Nephron (organoid): ENCODE results near the gene SDHA.
A peak's percentile ranks its signal among the peaks of the same experiment; 100 is the strongest.
"Not testable (repeated sequence)": the region's sequence is repeated elsewhere in the genome, so short reads cannot be mapped to it uniquely, and the experiment has no call there.

Source experiments
- H3K27ac Mint-ChIP-seq, 3 experiments: 2 replicates each; pipeline ENCODE4 v1.8.0; 2020; ENCODE audit warnings: mixed read lengths in 3 of 3, mild to moderate bottlenecking in 2 of 3, moderate library complexity in 1 of 3
- H3K27me3 Mint-ChIP-seq: 2 replicates; pipeline ENCODE4 v1.8.0; 2021; ENCODE audit warnings: low read depth, mild to moderate bottlenecking, moderate library complexity, mixed read lengths
- H3K36me3 Mint-ChIP-seq: 2 replicates; pipeline ENCODE4 v1.8.0; 2020; ENCODE audit warnings: low read depth, mixed read lengths
- H3K4me1 Mint-ChIP-seq: 2 replicates; pipeline ENCODE4 v1.8.0; 2020; ENCODE audit warnings: mixed read lengths
- H3K4me3 Mint-ChIP-seq, 3 experiments: 2 replicates each; pipeline ENCODE4 v1.8.0; 2020; ENCODE audit warnings: mild to moderate bottlenecking in 3 of 3, mixed read lengths in 3 of 3, moderate library complexity in 2 of 3
- H3K9me3 Mint-ChIP-seq: 2 replicates; pipeline ENCODE4 v1.8.0; 2020; ENCODE audit warnings: mixed read lengths
- TF ChIP-seq, protein P1 (sequence below), 3 experiments: fragments of 200-600 bp; sonication (generic); IDR thresholded peaks; one replicate each; pipeline ENCODE4 v1.5.0; 2021; ENCODE audit warnings: antibody characterized with exemption in 3 of 3; ENCODE audit not compliant: unreplicated experiment in 3 of 3

Gene SDHA

DNA sequence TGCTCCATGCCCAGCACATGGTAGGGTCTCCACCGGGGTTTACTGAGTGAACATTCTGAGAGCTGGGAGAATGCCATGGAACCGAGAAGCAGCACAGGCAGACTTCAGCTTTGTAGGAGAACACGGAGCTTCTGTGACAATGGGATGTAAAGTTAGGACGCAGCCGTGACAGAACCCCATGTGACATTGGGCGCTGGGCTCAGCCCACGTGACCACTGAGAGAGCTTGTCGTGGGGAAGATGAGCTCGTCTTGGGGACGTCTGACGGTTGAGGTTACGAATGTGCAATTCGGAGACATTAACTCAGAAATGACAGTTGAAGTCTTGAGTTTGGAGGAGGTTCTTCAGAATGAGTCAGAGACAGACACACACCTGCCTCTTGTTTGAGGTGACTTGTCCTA, 13.5 kb downstream of the SDHA start:
- Mint-ChIP-seq H3K4me3 (no peak overlapping the region), H3K36me3 (peaks cover 70% of the 10 kb centered on the region), H3K27me3 (no peaks in the 10 kb centered on the region), H3K27ac (no peak overlapping the region), H3K9me3 (no peaks in the 10 kb centered on the region), H3K4me1 (no peaks in the 10 kb centered on the region)
- TF ChIP-seq, protein P1, sequence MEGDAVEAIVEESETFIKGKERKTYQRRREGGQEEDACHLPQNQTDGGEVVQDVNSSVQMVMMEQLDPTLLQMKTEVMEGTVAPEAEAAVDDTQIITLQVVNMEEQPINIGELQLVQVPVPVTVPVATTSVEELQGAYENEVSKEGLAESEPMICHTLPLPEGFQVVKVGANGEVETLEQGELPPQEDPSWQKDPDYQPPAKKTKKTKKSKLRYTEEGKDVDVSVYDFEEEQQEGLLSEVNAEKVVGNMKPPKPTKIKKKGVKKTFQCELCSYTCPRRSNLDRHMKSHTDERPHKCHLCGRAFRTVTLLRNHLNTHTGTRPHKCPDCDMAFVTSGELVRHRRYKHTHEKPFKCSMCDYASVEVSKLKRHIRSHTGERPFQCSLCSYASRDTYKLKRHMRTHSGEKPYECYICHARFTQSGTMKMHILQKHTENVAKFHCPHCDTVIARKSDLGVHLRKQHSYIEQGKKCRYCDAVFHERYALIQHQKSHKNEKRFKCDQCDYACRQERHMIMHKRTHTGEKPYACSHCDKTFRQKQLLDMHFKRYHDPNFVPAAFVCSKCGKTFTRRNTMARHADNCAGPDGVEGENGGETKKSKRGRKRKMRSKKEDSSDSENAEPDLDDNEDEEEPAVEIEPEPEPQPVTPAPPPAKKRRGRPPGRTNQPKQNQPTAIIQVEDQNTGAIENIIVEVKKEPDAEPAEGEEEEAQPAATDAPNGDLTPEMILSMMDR (IDR thresholded peaks at IDR 0.05; ENCODE audit: unreplicated experiment in 3 of 3): no peak

DNA sequence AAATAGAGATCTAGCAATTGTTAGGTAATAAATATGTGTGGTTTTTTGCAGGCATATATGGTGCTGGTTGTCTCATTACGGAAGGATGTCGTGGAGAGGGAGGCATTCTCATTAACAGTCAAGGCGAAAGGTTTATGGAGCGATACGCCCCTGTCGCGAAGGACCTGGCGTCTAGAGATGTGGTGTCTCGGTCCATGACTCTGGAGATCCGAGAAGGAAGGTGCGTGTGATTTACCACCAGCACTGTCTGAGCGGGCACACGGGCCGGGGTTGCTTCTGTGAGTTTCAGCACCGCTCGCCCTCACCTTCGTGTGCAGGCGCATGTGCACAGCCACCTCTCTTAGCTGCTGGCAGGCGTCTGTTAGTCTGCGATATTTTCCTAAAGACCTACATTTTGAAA, 15.3 kb downstream of the SDHA start:
- not testable (repeated sequence) for H3K4me1 Mint-ChIP-seq, H3K4me3 Mint-ChIP-seq, H3K27ac Mint-ChIP-seq, H3K27me3 Mint-ChIP-seq, H3K9me3 Mint-ChIP-seq
- H3K36me3 Mint-ChIP-seq: peaks cover 73% of the 10 kb centered on the region

DNA sequence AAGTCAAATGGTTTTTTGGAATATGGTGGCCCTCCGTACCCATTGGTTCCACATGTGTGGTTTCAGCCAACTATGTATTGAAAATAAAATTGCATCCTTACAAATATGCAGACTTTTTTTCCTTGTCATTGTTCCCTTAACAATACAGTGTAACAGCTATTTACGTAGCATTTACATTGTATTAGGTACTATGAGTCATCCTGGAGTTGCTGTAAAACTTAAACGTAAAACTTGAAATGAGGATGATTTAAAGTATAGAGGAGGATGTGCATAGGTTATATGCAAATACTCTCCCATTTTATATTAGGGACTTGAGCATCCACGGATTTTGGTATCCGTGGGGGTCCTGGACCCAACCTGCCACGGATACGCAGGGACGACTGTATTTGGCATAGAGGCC, 16.3 kb downstream of the SDHA start:
- no peaks in the 10 kb centered on the region for H3K9me3 Mint-ChIP-seq
- no peaks in the 10 kb centered on the region for H3K4me1 Mint-ChIP-seq
- TF ChIP-seq, protein P1 (IDR thresholded peaks at IDR 0.05; ENCODE audit: unreplicated experiment in 3 of 3): no peak
- H3K36me3 Mint-ChIP-seq: peaks cover 64% of the 10 kb centered on the region
- no peak overlapping the region for H3K4me3 Mint-ChIP-seq
- H3K27me3 Mint-ChIP-seq: no peaks in the 10 kb centered on the region
- no peak overlapping the region for H3K27ac Mint-ChIP-seq

DNA sequence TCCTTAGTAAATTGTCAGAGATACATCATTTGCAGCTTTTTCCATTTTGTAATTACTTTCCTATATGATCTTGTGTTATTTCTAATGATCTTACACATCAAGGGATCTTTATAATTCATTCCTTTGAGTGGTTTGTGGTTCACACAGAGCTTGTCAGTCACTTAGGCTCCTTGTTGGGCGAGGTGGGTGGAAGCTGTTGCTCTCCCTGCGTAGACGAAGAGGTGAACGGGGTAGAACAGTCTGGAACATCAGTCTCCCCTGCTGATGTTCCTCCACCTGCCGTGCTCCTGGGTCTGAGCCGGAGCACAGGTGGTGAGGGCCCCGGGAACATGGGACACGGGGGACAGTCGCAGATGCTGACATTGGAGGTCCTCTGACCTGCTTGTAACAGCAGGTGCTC, 17.4 kb downstream of the SDHA start:
- H3K36me3 Mint-ChIP-seq: peaks cover 71% of the 10 kb centered on the region
- not testable (repeated sequence) for H3K4me1 Mint-ChIP-seq, H3K9me3 Mint-ChIP-seq, H3K27ac Mint-ChIP-seq, H3K27me3 Mint-ChIP-seq, H3K4me3 Mint-ChIP-seq

DNA sequence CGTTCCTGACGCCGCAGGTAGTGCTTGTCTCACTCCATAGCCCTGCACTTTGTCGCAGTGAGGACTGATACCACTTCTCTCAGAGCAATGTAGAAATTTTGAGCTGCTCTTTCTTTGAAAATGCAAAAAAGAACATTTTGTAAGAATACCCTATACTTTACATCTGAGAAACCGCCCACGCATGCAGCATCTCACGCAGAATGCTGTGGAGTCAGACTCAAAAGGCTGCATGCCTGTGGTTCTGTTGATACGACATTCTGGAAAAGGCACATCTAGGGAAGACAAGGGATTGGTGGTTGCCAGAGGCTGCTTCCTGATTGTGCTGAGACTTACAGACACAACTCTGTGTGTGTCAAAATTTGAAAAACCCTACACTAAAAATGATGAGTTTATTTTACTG, 19.8 kb downstream of the SDHA start:
- not testable (repeated sequence) for H3K27me3 Mint-ChIP-seq, H3K27ac Mint-ChIP-seq, H3K4me1 Mint-ChIP-seq, H3K4me3 Mint-ChIP-seq, H3K9me3 Mint-ChIP-seq
- peaks cover 77% of the 10 kb centered on the region for H3K36me3 Mint-ChIP-seq

DNA sequence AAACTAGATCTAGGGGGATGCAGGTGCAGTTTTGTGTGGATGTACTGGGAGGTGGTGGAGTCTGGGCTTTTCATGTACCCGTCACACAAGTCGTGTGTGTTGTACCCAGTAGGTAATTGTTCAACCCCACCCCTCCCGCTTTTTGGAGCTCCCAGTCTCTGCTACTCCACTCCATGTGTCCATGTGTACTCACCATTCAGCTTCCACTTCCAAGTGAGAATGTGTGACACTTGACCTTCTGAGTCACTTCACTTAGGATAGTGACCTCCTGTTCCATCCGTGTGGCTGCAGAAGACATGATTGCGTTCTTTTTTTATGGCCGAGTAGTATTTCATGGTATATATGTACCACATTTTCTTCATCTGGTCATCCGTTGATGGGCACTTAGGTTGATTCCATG, 22.4 kb downstream of the SDHA start:
- H3K27ac Mint-ChIP-seq, H3K27me3 Mint-ChIP-seq, H3K9me3 Mint-ChIP-seq, H3K4me1 Mint-ChIP-seq, H3K4me3 Mint-ChIP-seq: not testable (repeated sequence)
- H3K36me3 Mint-ChIP-seq: peaks cover 79% of the 10 kb centered on the region

- not testable (repeated sequence) for H3K4me1 Mint-ChIP-seq
- H3K36me3 Mint-ChIP-seq: peaks cover 82% of the 10 kb centered on the region
These were observed 23.0 kb downstream of the SDHA start for GRCh38 chr5:241045-241669.

DNA sequence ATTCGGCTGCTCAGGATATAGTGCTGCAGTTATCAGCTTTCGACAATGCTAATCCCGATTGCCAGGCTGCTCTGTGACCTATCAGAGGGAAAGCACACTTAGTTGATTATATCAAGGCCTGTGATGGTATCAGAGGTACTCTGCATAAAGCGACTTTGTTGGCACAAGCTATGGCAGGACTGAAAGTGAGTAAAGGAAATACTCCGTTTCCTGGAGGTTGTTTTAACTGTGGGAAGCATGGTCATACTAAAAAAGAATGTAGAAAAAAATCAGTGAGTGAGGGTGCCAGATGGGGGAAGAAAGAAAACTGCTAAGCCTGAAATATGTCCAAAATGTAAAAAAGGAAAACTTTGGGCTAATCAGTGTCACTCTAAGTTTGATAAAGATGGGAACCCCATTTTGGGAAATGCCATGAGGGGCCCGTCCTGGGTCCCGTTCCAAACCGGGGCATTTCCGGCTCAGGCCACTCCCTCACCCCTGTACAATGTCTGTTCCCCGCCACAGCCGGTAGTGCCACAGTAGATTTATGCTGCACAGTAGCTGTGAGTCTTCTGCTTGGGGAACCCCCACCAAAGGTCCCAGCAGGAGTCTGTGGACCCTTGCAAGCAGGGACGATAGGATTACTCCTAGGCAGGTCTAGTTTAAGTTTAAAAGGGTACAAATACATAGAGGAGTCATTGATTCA, 25.7 kb downstream of the SDHA start:
- H3K4me1 Mint-ChIP-seq, H3K27ac Mint-ChIP-seq, H3K27me3 Mint-ChIP-seq, H3K9me3 Mint-ChIP-seq, H3K4me3 Mint-ChIP-seq: not testable (repeated sequence)
- peaks cover 87% of the 10 kb centered on the region for H3K36me3 Mint-ChIP-seq

More at GRCh38 chr5:241045-241669, 23.0 kb downstream of the SDHA start:
- not testable (repeated sequence) for H3K27ac Mint-ChIP-seq, H3K4me3 Mint-ChIP-seq, H3K27me3 Mint-ChIP-seq, H3K9me3 Mint-ChIP-seq

GRCh38 chr5:245717-246116, 27.6 kb downstream of the SDHA start:
- H3K36me3 Mint-ChIP-seq: peaks cover 87% of the 10 kb centered on the region
- H3K9me3 Mint-ChIP-seq, H3K27me3 Mint-ChIP-seq, H3K4me3 Mint-ChIP-seq, H3K4me1 Mint-ChIP-seq: not testable (repeated sequence)
- H3K27ac Mint-ChIP-seq: peak overlapping the region in 1 of 3 experiments; percentile 2

DNA sequence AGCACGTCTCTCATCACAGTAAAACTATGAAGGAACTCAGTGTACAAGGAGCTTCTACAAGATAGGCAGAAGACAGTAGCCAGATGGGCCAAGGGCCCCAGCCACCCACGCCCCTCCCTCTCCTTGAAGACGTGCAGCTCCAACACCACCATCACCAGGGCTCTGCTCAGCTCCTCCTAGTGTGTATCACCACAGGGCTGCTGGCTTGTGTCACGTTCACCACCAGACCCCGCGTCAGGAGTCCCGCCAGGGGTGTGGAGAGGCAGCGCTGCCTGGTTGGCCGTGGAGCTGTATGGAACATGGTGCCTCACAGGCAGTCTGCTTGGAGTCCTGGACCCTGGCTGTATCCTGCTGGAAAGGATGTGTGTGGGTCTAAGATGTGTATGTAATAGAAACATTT, 32.3 kb downstream of the SDHA start:
- H3K27ac Mint-ChIP-seq, H3K9me3 Mint-ChIP-seq, H3K4me1 Mint-ChIP-seq, H3K27me3 Mint-ChIP-seq, H3K4me3 Mint-ChIP-seq: not testable (repeated sequence)
- peaks cover 63% of the 10 kb centered on the region for H3K36me3 Mint-ChIP-seq

- not testable (repeated sequence) for H3K27me3 Mint-ChIP-seq, H3K27ac Mint-ChIP-seq, H3K4me3 Mint-ChIP-seq, H3K9me3 Mint-ChIP-seq, H3K4me1 Mint-ChIP-seq
- peaks cover 61% of the 10 kb centered on the region for H3K36me3 Mint-ChIP-seq
These were observed 32.9 kb downstream of the SDHA start for GRCh38 chr5:251016-251415.

DNA sequence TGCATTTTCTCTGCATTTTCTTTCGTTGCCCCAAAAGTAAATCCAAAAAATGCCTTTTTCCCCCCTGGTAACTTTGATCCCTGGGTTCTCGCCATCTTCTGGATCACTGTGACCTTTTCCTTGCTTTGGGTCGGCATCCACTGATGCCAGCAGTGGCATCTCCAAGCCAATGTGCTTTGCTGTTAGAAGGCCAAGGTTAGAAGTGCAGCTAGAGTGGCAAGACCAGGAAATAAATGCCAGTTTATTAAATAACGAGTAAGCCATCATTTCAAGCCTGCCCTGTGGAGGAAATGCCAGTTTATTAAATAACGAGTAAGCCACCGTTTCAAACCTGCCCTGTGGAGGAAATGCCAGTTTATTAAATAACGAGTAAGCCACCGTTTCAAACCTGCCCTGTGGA, 33.4 kb downstream of the SDHA start:
- not testable (repeated sequence) for H3K9me3 Mint-ChIP-seq, H3K4me3 Mint-ChIP-seq, H3K4me1 Mint-ChIP-seq, H3K27me3 Mint-ChIP-seq, H3K27ac Mint-ChIP-seq
- peaks cover 61% of the 10 kb centered on the region for H3K36me3 Mint-ChIP-seq

DNA sequence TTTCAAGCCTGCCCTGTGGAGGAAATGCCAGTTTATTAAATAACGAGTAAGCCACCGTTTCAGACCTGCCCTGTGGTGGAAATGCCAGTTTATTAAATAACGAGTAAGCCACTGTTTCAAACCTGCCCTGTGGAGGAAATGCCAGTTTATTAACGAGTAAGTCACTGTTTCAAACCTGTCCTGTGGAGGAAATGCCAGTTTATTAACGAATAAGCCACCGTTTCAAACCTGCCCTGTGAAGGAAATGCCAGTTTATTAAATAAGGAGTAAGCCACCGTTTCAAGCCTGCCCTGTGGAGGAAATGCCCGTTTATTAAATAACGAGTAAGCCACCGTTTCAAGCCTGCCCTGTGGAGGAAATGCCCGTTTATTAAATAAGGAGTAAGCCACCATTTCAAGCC, 33.9 kb downstream of the SDHA start:
- H3K9me3 Mint-ChIP-seq, H3K27ac Mint-ChIP-seq, H3K4me1 Mint-ChIP-seq, H3K4me3 Mint-ChIP-seq, H3K27me3 Mint-ChIP-seq: not testable (repeated sequence)
- H3K36me3 Mint-ChIP-seq: peaks cover 61% of the 10 kb centered on the region
